K562 (cell line): Measurements from ENCODE around the gene LENEP. TPM values are rescaled to one million over a fixed set of nuclear protein-coding genes. Genes with fewer than 3 reads are reported as not detected.

Experiments used
- BDP1 ChIP-seq: IDR thresholded peaks from 3 replicates; pipeline ENCODE4 v1.6.1; 2011; ENCODE audit not compliant: insufficient read length, insufficient read depth
- BRD4 ChIP-seq: fragments of 200-600 bp; sonication (generic); IDR thresholded peaks from 2 replicates; pipeline ENCODE4 v1.6.1; 2017; ENCODE audit warnings: inconsistent platforms
- CHD1 ChIP-seq: fragments of 200-600 bp; sonication (generic); IDR thresholded peaks from one replicate; pipeline ENCODE4 v1.6.1; 2012; ENCODE audit warnings: mild to moderate bottlenecking, moderate library complexity, low read length, inconsistent platforms
- GABPA ChIP-seq: fragments of 200-800 bp; sonication (Bioruptor generic); conservative IDR thresholded peaks from 2 replicates; pipeline ENCODE4 v1.6.1; 2016; ENCODE audit warnings: low read depth, missing genetic modification characterization, missing compliant biosample characterization
- KLF10 ChIP-seq: fragments of 250-450 bp; sonication (Bioruptor Pico); IDR thresholded peaks from 2 replicates; pipeline ENCODE4 v1.6.1; 2021; ENCODE audit warnings: matching md5 sums
- LCOR ChIP-seq: sonication (generic); formaldehyde crosslinking; IDR thresholded peaks from 2 replicates; pipeline ENCODE4 v1.8.0; 2022; ENCODE audit warnings: mild to moderate bottlenecking, missing genetic modification reagents
- NCOA4 ChIP-seq: fragments of 450-650 bp; IDR thresholded peaks from 2 replicates; pipeline ENCODE4 v1.6.1; 2018; ENCODE audit warnings: mild to moderate bottlenecking; ENCODE audit not compliant: partially characterized antibody
- RB1 ChIP-seq: fragments of 450-650 bp; IDR thresholded peaks from 2 replicates; pipeline ENCODE4 v1.6.1; 2017; ENCODE audit warnings: low read depth, mild to moderate bottlenecking
- ZNF197 ChIP-seq: fragments of 200-800 bp; sonication (Bioruptor generic); IDR thresholded peaks from 2 replicates; pipeline ENCODE4 v1.6.1; 2016; ENCODE audit warnings: low read depth, missing genetic modification characterization, missing compliant biosample characterization
- ZNF282 ChIP-seq: sonication (generic); formaldehyde crosslinking; IDR thresholded peaks from 2 replicates; pipeline ENCODE4 v1.8.1; 2023; ENCODE audit warnings: missing genetic modification reagents
- polyA plus RNA-seq, 8 experiments: library from polyadenylated mRNA; depleted of rRNA in 4 of 8; stranded (reverse) in 5 of 8; unstranded in 3 of 8; fragments of >200 nt; fragmentation: Nextera tagmentation in 2 of 8; fragmentation: Illumina TruSeq in 1 of 8; extraction: Ambion mirVana in 2 of 8; extraction: Trizol in 1 of 8; gene quantifications; 2 replicates each; pipeline versions ENCODE4 v1.2.1 to v1.2.3, GENCODE V29; 2011 to 2014; ENCODE audit warnings: inconsistent platforms in 1 of 8, missing spikeins in 1 of 8
- total RNA-seq, 7 experiments: library from RNA; depleted of rRNA in 6 of 7; stranded (reverse); fragments of >200 nt in 6 of 7; fragmentation: Illumina TruSeq in 2 of 7; extraction: Trizol in 2 of 7; gene quantifications; 2 replicates each; pipeline versions ENCODE4 v1.2.1 to v1.2.3, GENCODE V29; 2011 to 2021; ENCODE audit warnings: low replicate concordance in 1 of 7
- TF ChIP-seq, protein P1 (sequence below): fragments of 150-350 bp; IDR thresholded peaks from 2 replicates; pipeline ENCODE4 v1.6.1; 2014; ENCODE audit warnings: low read depth, mild to moderate bottlenecking, low read length, borderline replicate concordance

LENEP gene
- total and polyA plus RNA-seq, 9 of the 15 experiments (the other 6 are each of a cell fraction or from before 2014, with no cell fraction given) = 0.23 to 0.87 (median 0.67) TPM; not detected in 5

DNA sequence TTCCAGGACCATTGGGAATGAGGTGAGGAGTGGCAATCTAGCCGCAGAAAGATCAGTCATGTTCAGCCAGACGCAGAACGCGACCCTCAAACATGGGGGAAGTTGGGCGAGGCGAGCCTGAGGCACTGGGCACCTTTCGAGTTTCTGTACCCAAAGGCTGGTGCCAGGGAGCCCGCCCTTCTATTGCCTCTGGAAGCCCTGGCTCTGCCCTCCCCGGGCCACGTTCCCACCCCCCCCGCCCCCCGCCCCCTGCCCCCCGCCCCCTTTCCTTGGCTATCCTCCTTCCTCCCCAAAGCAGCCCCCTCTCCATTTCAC, 7.0 kb downstream of the LENEP start (continued):
- TF ChIP-seq ZNF282 (CRISPR knock-in tag) (no peak), RB1 (no peak), GABPA (0 out of 2 replicates have a peak, but pooled peaks have one; percentile 2), CHD1 (peak; percentile 67), LCOR (CRISPR knock-in tag) (no peak), KLF10 (no peak), BDP1 (no peak), NCOA4 (no peak), ZNF197 (peak; percentile 5; the same call in 1 of the 2 replicates), BRD4 (no peak)
- TF ChIP-seq, protein P1, sequence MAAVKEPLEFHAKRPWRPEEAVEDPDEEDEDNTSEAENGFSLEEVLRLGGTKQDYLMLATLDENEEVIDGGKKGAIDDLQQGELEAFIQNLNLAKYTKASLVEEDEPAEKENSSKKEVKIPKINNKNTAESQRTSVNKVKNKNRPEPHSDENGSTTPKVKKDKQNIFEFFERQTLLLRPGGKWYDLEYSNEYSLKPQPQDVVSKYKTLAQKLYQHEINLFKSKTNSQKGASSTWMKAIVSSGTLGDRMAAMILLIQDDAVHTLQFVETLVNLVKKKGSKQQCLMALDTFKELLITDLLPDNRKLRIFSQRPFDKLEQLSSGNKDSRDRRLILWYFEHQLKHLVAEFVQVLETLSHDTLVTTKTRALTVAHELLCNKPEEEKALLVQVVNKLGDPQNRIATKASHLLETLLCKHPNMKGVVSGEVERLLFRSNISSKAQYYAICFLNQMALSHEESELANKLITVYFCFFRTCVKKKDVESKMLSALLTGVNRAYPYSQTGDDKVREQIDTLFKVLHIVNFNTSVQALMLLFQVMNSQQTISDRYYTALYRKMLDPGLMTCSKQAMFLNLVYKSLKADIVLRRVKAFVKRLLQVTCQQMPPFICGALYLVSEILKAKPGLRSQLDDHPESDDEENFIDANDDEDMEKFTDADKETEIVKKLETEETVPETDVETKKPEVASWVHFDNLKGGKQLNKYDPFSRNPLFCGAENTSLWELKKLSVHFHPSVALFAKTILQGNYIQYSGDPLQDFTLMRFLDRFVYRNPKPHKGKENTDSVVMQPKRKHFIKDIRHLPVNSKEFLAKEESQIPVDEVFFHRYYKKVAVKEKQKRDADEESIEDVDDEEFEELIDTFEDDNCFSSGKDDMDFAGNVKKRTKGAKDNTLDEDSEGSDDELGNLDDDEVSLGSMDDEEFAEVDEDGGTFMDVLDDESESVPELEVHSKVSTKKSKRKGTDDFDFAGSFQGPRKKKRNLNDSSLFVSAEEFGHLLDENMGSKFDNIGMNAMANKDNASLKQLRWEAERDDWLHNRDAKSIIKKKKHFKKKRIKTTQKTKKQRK = no peak
- TF ChIP-seq, all 486 proteins: peak for 5
